A549 treated with Mapracorat at 1 μM for 4 hours (cell line): ENCODE data around the gene CADPS. TPM values are rescaled to one million over a fixed set of nuclear protein-coding genes. Genes with fewer than 3 reads are reported as not detected.

Experiments used
- total RNA-seq: library from RNA; stranded (reverse); fragments of 200-300 nt; extraction: Qiagen RNA extraction; gene quantifications from 5 replicates; pipeline ENCODE4 v1.2.3, GENCODE V29; 2022

CADPS gene
- not detected in 5 replicates for total RNA-seq

GRCh38 chr3:62874711-62875557 lies at the start of gene CADPS:
Gene CADPS, minus strand, starts transcription at chr3:62875416. Its CDS starts 387 bp downstream, at chr3:62875029.

GRCh38 chr3:62373215-62373614 lies 502.0 kb downstream of the CADPS start, which contains the start of gene FEZF2:
Gene FEZF2, minus strand, starts transcription at chr3:62373550. Its CDS starts 682 bp downstream, at chr3:62372868.

